Panc1 (cell line): ENCODE measurements around the gene AGMAT. TPM values are rescaled to one million over a fixed set of nuclear protein-coding genes. Genes with fewer than 3 reads are reported as not detected.

Source experiments
- ATAC-seq: fragments of 200-7000 bp; cut with Tn5 transposase; 2 replicates; pipeline ENCODE4 v1.9.1; 2020; ENCODE audit warnings: mild to moderate bottlenecking, moderate library complexity
- BruUV-seq: library from RNA; stranded (reverse); fragments of 400-500 nt; replicated peaks from 2 replicates; lab custom pipeline; 2021; lab: Mats Ljungman, UMichigan
- CTCF ChIA-PET: fragments of 300-600 bp; sonication (Branson Sonifier 250); formaldehyde crosslinking; loops from one replicate; lab custom pipeline; 2022; ENCODE audit warnings: antibody characterized with exemption; lab: Charles Lee
- POLR2A ChIA-PET: fragments of 300-600 bp; sonication (Branson Sonifier 250); formaldehyde crosslinking; loops from one replicate; lab custom pipeline; 2022; ENCODE audit warnings: antibody characterized with exemption; lab: Charles Lee
- DNase-seq: peaks from one replicate; pipeline ENCODE4 v3.0.0-alpha.2; 2010; ENCODE audit warnings: low read depth, low spot score
- H3K27ac ChIP-seq: 2 replicates; pipeline ENCODE4 v1.5.1; 2011; ENCODE audit warnings: mild to moderate bottlenecking, low read length, inconsistent platforms
- H3K27me3 ChIP-seq: fragments of 200-500 bp; sonication (Bioruptor generic); 2 replicates; pipeline ENCODE4 v1.6.0; 2014; ENCODE audit warnings: low read length, inconsistent platforms; ENCODE audit not compliant: control insufficient read depth, insufficient read depth
- H3K36me3 ChIP-seq: fragments of 200-500 bp; sonication (Bioruptor generic); 2 replicates; pipeline ENCODE4 v1.5.1; 2014; ENCODE audit warnings: inconsistent platforms, mild to moderate bottlenecking, low read length, moderate library complexity; ENCODE audit not compliant: control insufficient read depth, insufficient read depth
- H3K4me1 ChIP-seq: 2 replicates; pipeline ENCODE4 v1.5.1; 2011; ENCODE audit warnings: inconsistent platforms, mild to moderate bottlenecking, low read length, moderate library complexity; ENCODE audit not compliant: control insufficient read depth, insufficient read depth
- H3K4me3 ChIP-seq, 2 experiments: 2 replicates each; pipeline ENCODE4 v1.5.1; 2011 to 2012; ENCODE audit warnings: low read depth in 2 of 2, low read length in 2 of 2, mild to moderate bottlenecking in 2 of 2, inconsistent platforms in 1 of 2, moderate library complexity in 1 of 2
- H3K9me3 ChIP-seq: fragments of 200-500 bp; sonication (Bioruptor generic); 2 replicates; pipeline ENCODE4 v1.5.1; 2014; ENCODE audit warnings: low read depth, mild to moderate bottlenecking, inconsistent platforms, low read length, moderate library complexity; ENCODE audit not compliant: control insufficient read depth, insufficient read depth
- CTCF ChIP-seq: fragments of 450-650 bp; IDR thresholded peaks from 2 replicates; pipeline ENCODE4 v1.5.1; 2017; ENCODE audit warnings: mild to moderate bottlenecking
- POLR2AphosphoS5 ChIP-seq: IDR thresholded peaks from 2 replicates; pipeline ENCODE4 v1.6.1; 2012; ENCODE audit warnings: mild to moderate bottlenecking, low read depth, low read length, moderate library complexity
- REST ChIP-seq, 2 experiments: IDR thresholded peaks; 2 replicates each; pipeline ENCODE4 v1.6.1; 2011 to 2012; ENCODE audit warnings: low read depth in 2 of 2, control low read depth in 1 of 2, low read length in 1 of 2, mild to moderate bottlenecking in 1 of 2, moderate library complexity in 1 of 2; ENCODE audit not compliant: insufficient read depth in 1 of 2
- SIN3A ChIP-seq: IDR thresholded peaks from 2 replicates; pipeline ENCODE4 v1.6.1; 2012; ENCODE audit warnings: low read depth, mild to moderate bottlenecking, low read length, moderate library complexity, borderline replicate concordance; ENCODE audit not compliant: insufficient read depth
- TCF7L2 ChIP-seq: IDR thresholded peaks from 2 replicates; pipeline ENCODE4 v1.6.1; 2011; ENCODE audit warnings: mild to moderate bottlenecking, low read depth, low read length, inconsistent platforms
- in situ Hi-C: cut with HindIII; loops from 2 replicates; pipeline ENCODE4 v1.10.0; 2016; ENCODE audit warnings: low sequenced_read_pairs, low pct_unique_long_range_greater_than_20kb
- intact Hi-C: fragments of 100-400 bp; cut with micrococcal nuclease; formaldehyde crosslinking; loops from one replicate; pipeline ENCODE4 v1.10.0; 2022; ENCODE audit not compliant: unreplicated experiment
- total RNA-seq: library from RNA; stranded (reverse); gene quantifications from one replicate; pipeline ENCODE4 v1.2.1, GENCODE V29; 2021; ENCODE audit not compliant: unreplicated experiment

Gene AGMAT
- total RNA-seq, 1 experiment from 2014 or later = 3.1 TPM

- DNase-seq (no peak), ATAC-seq (no peak)
- ChIA-PET POLR2A (no interaction called here), CTCF (no interaction called here)
- no peaks in the 10 kb centered on the region for H3K27me3 ChIP-seq
- no peaks in the 10 kb centered on the region for H3K9me3 ChIP-seq
- no peak overlapping the region for H3K4me3 ChIP-seq
- peaks cover 17% of the 10 kb centered on the region for H3K36me3 ChIP-seq
- no peak overlapping the region for H3K27ac ChIP-seq
- intact Hi-C loops = no loop called here
- 0 out of 2 replicates have a peak, but pooled peaks cover 5% of the 10 kb centered on the region for H3K4me1 ChIP-seq
- in situ Hi-C loops = no loop called here
- TF ChIP-seq POLR2AphosphoS5 (no peak), TCF7L2 (no peak), REST (IDR thresholded peaks at IDR 0.05; ENCODE audit: insufficient read depth in 1 of 2, low read depth in 2 of 2, low read length in 1 of 2) (no peak), CTCF (no peak), SIN3A (no peak)
- BruUV-seq = no TSS peak
Observed at GRCh38 chr1:15626269-15626950, 41.6 kb upstream of the AGMAT start.

GRCh38 chr1:15625056-15625917, 40.4 kb upstream of the AGMAT start:
- H3K27me3 ChIP-seq = no peaks in the 10 kb centered on the region
- H3K36me3 ChIP-seq = peaks cover 13% of the 10 kb centered on the region
- intact Hi-C loops = no loop called here
- ATAC-seq = no peak
- TF ChIP-seq CTCF (no peak), POLR2AphosphoS5 (no peak), SIN3A (no peak), REST (IDR thresholded peaks at IDR 0.05; ENCODE audit: insufficient read depth in 1 of 2, low read depth in 2 of 2, low read length in 1 of 2) (no peak), TCF7L2 (no peak)
- no TSS peak for BruUV-seq
- peaks cover 8% of the 10 kb centered on the region; the same call in 1 of the 2 replicates for H3K4me1 ChIP-seq
- no peak overlapping the region for H3K27ac ChIP-seq
- no peak overlapping the region for H3K4me3 ChIP-seq
- no peak for DNase-seq
- H3K9me3 ChIP-seq = no peaks in the 10 kb centered on the region
- ChIA-PET POLR2A (no interaction called here), CTCF (no interaction called here)
- in situ Hi-C loops = no loop called here
